Lower leg skin (tissue), 3 donors: ENCODE results near the gene SYT1.

ENCODE experiments used
- CTCF ChIP-seq, 3 donors: fragments of 450-650 bp; IDR thresholded peaks; one replicate each; pipeline ENCODE4 v1.5.1; 2016; ENCODE audit warnings: antibody characterized with exemption in 3 of 3, mild to moderate bottlenecking in 3 of 3, moderate library complexity in 2 of 3
- POLR2A ChIP-seq, 2 donors: fragments of 450-650 bp; IDR thresholded peaks; one replicate each; pipeline ENCODE4 v1.6.1; 2016 to 2017; ENCODE audit warnings: antibody characterized with exemption in 2 of 2, mild to moderate bottlenecking in 1 of 2, moderate library complexity in 1 of 2

GRCh38 chr12:79108962-79109361 is 244.4 kb downstream of the SYT1 start:
- TF ChIP-seq CTCF (IDR thresholded peaks at IDR 0.05) (no peak), POLR2A (IDR thresholded peaks at IDR 0.05) (no peak)
